Renal cortex interstitium (tissue), 15 donors: Measurements from ENCODE around the gene IRS2. TPM values are rescaled to one million over a fixed set of nuclear protein-coding genes. Genes with fewer than 3 reads are reported as not detected.
A peak's percentile ranks its signal among the peaks of the same experiment; 100 is the strongest.
"Not testable (repeated sequence)": the region's sequence is repeated elsewhere in the genome, so short reads cannot be mapped to it uniquely, and the experiment has no call there.

Experiments used
- DNase-seq, 11 donors: peaks; one replicate each; pipeline ENCODE4 v3.0.0-alpha.2; 2013; ENCODE audit warnings: low read depth in 9 of 11, low spot score in 4 of 11; ENCODE audit errors: extremely low read depth in 1 of 11
- long read RNA-seq, 16 experiments: transcript quantifications; one replicate each; lab custom pipeline, GENCODE V29; 2026
- polyA plus RNA-seq, 3 donors: library from polyadenylated mRNA; unstranded; fragments of 120-200 nt; gene quantifications; one replicate each; pipeline ENCODE4 v1.2.1, GENCODE V29; 2013; ENCODE audit not compliant: insufficient read length in 3 of 3

IRS2 gene, protein sequence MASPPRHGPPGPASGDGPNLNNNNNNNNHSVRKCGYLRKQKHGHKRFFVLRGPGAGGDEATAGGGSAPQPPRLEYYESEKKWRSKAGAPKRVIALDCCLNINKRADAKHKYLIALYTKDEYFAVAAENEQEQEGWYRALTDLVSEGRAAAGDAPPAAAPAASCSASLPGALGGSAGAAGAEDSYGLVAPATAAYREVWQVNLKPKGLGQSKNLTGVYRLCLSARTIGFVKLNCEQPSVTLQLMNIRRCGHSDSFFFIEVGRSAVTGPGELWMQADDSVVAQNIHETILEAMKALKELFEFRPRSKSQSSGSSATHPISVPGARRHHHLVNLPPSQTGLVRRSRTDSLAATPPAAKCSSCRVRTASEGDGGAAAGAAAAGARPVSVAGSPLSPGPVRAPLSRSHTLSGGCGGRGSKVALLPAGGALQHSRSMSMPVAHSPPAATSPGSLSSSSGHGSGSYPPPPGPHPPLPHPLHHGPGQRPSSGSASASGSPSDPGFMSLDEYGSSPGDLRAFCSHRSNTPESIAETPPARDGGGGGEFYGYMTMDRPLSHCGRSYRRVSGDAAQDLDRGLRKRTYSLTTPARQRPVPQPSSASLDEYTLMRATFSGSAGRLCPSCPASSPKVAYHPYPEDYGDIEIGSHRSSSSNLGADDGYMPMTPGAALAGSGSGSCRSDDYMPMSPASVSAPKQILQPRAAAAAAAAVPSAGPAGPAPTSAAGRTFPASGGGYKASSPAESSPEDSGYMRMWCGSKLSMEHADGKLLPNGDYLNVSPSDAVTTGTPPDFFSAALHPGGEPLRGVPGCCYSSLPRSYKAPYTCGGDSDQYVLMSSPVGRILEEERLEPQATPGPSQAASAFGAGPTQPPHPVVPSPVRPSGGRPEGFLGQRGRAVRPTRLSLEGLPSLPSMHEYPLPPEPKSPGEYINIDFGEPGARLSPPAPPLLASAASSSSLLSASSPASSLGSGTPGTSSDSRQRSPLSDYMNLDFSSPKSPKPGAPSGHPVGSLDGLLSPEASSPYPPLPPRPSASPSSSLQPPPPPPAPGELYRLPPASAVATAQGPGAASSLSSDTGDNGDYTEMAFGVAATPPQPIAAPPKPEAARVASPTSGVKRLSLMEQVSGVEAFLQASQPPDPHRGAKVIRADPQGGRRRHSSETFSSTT (N-terminal part only)
- 10 to 100 TPM; 10.9 to 15.9 (median 12.3) TPM for polyA plus RNA-seq
- long read RNA-seq, donor 1, full-length matches to known transcripts, result 4 of 4 reads
- long read RNA-seq, donor 1, partial matches to known transcripts, result 0 of 4 reads
- long read RNA-seq, donor 1, other reads (novel, unspliced or antisense), result 0 of 4 reads
- long read RNA-seq, donor 2, full-length matches to known transcripts, result 7 of 7 reads
- long read RNA-seq, donor 2, partial matches to known transcripts, result 0 of 7 reads
- long read RNA-seq, donor 2, other reads (novel, unspliced or antisense), result 0 of 7 reads
- long read RNA-seq, donor 3, full-length matches to known transcripts, result 9 of 9 reads
- long read RNA-seq, donor 3, partial matches to known transcripts, result 0 of 9 reads
- long read RNA-seq, donor 3, other reads (novel, unspliced or antisense), result 0 of 9 reads
- long read RNA-seq, donor 4, full-length matches to known transcripts, result 4 of 11 reads
- long read RNA-seq, donor 4, partial matches to known transcripts, result 7 of 11 reads
- long read RNA-seq, donor 4, other reads (novel, unspliced or antisense), result 0 of 11 reads
- long read RNA-seq, donor 5, result 0 reads
- long read RNA-seq, donor 6, full-length matches to known transcripts, result 11 of 11 reads
- long read RNA-seq, donor 6, partial matches to known transcripts, result 0 of 11 reads
- long read RNA-seq, donor 6, other reads (novel, unspliced or antisense), result 0 of 11 reads
- long read RNA-seq, donor 7, full-length matches to known transcripts, result 10 of 10 reads
- long read RNA-seq, donor 7, partial matches to known transcripts, result 0 of 10 reads
- long read RNA-seq, donor 7, other reads (novel, unspliced or antisense), result 0 of 10 reads
- long read RNA-seq, donor 8, result 0 reads
- long read RNA-seq, donor 9, full-length matches to known transcripts, result 3 of 3 reads
- long read RNA-seq, donor 9, partial matches to known transcripts, result 0 of 3 reads
- long read RNA-seq, donor 9, other reads (novel, unspliced or antisense), result 0 of 3 reads
- long read RNA-seq, donor 10, full-length matches to known transcripts, result 4 of 4 reads
- long read RNA-seq, donor 10, partial matches to known transcripts, result 0 of 4 reads
- long read RNA-seq, donor 10, other reads (novel, unspliced or antisense), result 0 of 4 reads
- long read RNA-seq, donor 11, full-length matches to known transcripts, result 2 of 2 reads
- long read RNA-seq, donor 11, partial matches to known transcripts, result 0 of 2 reads
- long read RNA-seq, donor 11, other reads (novel, unspliced or antisense), result 0 of 2 reads
- long read RNA-seq, donor 12, full-length matches to known transcripts, result 3 of 3 reads
- long read RNA-seq, donor 12, partial matches to known transcripts, result 0 of 3 reads
- long read RNA-seq, donor 12, other reads (novel, unspliced or antisense), result 0 of 3 reads
- long read RNA-seq, donor 13, result 0 reads
- long read RNA-seq, donor 14, full-length matches to known transcripts, result 4 of 4 reads
- long read RNA-seq, donor 14, partial matches to known transcripts, result 0 of 4 reads
- long read RNA-seq, donor 14, other reads (novel, unspliced or antisense), result 0 of 4 reads
- long read RNA-seq, donor 15, full-length matches to known transcripts, result 2 of 2 reads
- long read RNA-seq, donor 15, partial matches to known transcripts, result 0 of 2 reads
- long read RNA-seq, donor 15, other reads (novel, unspliced or antisense), result 0 of 2 reads
- long read RNA-seq, donor 16, full-length matches to known transcripts, result 17 of 17 reads
- long read RNA-seq, donor 16, partial matches to known transcripts, result 0 of 17 reads
- long read RNA-seq, donor 16, other reads (novel, unspliced or antisense), result 0 of 17 reads

DNA sequence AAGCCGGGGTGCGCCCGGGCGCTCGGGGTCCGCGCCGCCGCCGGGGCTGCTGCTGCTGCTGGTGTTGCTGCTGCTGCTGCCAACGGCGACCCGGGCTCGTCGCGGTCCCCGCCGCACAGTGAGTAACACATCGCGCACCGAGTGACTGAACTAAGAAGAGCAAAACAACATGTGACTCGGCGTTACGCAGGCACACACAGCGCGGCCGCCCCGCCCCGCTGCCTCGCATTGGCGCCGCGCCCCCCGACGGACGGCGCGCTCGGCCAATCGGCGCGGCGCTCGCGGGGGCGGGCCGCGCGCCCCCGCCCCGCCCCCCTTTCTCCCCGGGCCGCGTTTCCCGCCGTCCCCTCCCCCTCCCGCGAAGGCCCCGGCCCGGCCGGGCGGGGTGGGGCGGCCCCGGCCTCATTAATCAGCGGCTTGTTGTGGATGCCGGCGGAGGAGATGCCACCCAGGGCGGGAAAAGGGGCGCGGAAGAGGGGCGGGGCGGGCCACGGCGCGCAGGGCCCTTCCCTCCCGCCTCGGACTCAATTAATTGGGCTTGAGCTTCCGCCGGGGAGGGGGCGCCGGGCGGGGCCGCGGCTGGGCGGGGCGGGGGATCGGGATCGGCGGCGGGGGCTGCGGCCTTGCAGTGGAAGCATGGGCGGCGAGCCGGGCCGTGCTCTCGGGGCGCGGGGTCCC lies at the start of gene IRS2:
Gene IRS2 (minus strand): TSS at position 127 of the 678 bp plus-strand sequence. CDS start 530 bp downstream, outside the sequence.
- peak in 10 of 11 donors; percentile 74 to 90 (median 86) for DNase-seq

DNA sequence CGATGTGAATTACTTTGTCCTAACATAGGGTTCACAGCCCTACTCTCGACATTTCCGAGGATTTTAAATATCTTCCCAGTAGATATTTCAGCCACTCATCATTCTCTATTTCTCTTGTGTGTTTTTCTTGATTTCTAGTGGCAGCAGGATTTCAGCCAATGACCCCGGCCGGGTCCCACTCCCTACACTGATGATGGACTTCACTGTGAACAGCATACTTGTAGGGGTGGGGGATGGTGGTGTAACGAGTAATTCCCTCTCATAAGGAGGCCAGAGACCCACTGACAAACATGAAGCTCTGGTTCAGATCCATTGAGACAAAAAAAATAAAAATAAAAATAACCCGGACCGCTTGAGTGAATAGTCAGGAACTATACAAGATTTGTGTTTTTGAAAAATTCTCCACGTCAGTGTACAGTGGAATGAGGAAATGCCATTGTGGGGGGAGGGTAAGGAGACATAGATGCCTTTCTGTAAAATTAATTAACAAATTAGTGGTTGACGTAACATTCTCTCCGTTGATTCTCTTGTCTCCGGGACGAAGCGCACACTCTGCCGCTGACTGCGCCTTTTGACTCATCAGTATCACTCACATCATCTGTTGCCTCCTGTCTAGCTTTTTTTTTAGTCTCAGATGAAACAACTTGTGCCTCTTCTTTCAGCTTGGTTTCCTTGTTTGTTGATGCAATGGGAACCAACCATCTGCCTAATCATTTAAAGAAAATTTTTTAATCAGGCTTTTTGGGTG lies 48.8 kb upstream of the IRS2 start:
- DNase-seq, result no peak

DNA sequence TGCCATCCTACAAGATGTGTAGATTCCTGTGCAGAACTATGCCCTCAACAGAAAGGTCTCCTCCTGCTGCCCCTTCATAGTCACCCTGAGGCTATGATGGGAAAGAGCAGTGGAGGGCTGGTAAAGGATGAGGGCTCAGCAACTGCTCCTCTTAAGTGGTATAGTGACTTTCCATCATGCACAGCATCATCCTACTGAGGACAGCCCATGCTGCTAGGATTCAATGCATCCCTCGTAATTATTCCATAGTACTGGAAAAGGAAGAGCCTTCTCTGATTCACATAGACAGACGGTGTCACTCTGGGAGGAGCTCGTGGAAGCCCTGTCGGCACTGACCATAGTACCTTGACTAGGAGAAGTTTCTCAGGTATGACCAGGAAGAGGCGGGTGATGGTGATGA lies 47.6 kb upstream of the IRS2 start:
- DNase-seq, result no peak

DNA sequence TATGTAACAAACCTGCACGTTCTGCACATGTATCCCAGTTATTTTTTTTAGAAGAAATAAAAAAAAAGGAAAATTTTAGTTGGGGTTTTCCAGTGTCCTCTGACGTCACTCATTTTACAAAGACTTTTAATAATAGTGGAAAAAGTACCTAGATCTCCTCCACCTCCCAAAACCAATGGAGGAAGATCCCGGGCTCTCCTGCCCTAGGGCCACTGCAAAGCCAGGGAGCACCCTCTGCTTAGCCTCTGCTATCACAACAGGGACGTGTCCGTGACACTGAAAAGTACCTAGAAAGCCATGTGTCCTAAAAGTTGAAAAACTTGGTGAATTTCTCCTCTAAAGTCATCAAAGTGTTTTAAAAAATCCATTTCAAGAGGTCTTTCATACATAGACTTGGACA lies 46.7 kb upstream of the IRS2 start:
- DNase-seq, result no peak

DNA sequence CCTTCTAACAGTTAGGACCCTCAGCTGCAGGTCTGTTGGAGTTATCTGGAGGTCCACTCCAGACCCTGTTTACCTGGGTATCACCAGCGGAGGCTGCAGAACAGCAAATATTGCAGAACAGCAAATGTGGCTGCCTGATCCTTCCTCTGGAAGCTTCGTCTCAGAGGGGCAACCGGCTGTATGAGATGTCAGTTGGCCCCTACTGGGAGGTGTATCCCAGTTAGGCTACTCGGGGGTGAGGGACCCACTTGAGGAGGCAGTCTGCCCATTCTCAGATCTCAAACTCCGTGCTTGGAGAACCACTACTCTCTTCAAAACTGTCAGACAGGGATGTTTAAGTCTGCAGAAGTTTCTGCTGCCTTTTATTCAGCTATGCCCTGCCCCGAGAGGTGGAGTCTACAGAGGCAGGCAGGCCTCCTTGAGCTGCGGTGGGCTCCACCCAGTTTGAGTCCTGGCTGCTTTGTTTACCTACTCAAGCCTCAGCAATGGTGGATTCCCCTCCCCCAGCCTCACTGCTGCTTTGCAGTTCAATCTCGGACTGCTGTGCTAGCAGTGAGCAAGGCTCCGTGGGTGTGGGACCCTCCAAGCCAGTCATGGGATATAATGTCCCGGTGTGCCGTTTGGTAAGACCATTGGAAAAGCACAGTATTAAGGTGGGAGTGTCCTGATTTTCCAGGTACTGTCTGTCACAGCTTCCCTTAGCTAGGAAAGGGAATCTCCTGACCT lies 42.4 kb upstream of the IRS2 start:
- not testable (repeated sequence) for DNase-seq

DNA sequence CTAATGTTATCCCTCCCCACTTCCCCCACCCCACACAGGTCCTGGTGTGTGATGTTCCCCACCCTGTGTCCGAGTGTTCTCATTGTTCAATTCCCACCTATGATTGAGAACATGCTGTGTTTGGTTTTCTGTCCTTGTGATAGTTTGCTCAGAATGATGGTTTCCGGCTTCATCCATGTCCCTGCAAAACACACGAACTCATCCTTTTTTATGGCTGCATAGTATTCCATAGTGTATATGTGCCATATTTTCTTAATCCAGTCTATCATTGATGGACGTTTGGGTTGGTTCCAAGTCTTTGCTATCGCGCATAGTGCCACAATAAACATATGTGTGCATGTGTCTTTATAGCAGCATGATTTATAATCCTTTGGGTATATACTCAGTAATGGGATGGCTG lies 36.8 kb upstream of the IRS2 start:
- DNase-seq, result not testable (repeated sequence)

DNA sequence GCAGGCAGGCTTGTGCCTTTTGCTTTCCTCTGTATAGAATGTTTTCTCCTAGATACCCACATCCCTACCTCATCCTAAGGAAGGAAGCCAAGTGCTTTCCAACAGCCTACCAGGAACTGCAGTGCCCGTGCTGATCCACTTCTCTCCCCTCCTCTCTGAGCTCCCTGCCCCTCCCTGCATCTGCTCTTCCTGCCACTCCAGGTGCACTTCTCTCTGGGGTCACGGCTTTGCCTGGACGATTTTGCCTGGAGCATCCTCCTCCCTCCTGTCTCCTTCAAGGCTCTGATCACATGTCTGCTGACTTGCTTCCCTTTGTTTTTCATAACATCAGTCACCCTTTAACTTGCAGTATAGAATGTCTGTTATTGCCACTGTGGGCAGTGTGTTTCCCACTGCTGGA lies 34.7 kb upstream of the IRS2 start:
- no peak for DNase-seq

DNA sequence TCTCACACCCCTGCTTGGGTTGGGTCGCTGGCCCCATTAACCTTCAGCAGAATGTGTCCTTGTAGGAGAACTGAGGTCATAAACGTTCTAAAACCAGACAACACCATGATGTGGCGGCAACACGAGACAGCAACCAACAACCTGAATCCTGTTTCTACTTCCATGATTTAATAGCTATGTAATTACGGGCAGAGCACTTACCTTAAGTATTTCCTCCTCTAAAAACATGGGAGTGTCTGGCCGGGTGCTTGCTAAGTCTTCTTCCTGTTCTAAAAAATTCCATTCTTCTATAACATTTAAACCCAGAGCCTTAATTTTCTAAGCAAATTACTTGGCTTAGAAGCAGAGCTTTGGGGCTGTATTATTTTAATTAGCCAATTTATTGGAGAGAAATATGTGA lies 33.5 kb upstream of the IRS2 start:
- DNase-seq, result no peak

DNA sequence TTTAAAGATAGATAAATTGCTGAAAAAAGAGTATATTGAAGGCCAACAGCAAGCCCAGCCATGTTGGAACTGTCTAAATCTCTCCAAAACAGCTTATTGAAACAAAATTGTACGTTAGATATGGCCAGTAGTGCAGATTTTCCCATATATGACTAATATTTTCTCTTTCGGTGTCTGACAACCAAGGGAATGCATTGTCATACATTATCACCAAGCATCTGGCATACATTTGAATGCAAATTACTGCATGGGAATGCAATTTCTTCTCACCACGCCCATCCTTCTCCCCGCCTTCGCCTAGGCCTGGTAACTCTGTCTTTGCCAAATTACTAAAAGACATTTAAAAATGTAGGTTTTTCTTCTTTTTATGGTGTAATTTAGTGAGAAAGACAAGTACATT lies 32.5 kb upstream of the IRS2 start:
- no peak for DNase-seq

DNA sequence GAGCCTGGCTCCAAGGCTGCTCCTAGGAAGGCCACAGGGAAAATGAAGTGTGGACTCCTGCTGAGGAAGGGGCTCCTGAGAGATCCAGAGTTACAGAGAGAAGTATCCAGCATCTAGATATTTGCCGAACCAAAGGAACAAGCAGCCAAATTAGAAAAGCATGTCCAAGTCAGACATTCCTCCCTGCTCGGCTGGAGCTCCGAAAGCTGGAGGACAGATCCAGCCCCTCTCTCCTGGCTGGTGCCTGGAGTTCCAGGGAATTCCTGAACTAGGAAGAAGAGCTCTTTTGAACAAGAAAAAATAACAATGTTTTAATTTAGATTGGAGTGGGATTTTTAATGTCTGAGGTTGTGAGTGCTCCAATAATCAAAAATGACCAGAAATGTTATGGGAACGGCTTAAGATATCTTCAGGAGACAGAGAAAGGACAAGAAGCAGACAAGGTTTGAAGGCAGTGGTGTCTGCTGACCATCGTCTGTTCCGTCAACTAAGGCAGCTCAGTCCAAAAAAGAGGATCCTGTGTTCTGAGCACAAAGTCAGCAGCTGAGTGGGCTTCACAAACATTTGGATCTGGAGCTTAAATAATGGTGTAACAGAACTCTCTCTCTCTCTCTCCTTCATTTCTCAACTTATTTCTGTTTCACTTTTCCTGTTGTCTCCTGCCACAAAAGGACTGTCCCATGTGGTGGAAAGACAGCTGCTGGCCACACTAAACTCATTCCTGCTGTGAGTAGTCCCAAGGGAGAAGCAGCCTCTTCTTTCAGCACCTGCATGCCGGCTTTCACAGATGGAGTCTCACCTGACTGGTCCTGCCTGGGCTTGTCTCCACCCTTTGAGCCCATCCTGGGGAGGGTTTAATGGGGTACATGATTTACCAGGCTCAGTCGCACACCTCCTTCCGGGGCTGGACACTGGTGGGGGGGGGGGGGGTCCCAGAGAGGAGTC lies 31.5 kb upstream of the IRS2 start:
- no peak for DNase-seq

DNA sequence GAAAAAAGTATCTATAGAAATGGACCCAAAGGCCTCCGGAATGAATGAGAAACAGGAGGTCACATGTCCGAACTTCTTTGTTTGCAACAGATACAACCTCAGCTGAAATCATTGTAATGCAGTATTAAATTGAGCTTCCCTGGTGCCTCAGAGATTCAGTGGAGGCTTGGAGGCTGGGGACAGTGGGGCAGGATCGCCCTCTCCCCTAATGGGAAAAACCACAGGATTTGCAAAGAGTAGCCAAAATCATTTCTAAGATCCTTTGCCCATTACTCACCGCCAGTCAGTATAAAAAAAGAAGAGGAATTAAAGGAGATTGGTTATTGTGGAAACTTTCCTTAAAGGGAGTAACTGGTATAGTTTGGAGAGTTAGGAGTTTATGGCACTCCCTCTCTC lies 30.4 kb upstream of the IRS2 start:
- DNase-seq, result no peak

DNA sequence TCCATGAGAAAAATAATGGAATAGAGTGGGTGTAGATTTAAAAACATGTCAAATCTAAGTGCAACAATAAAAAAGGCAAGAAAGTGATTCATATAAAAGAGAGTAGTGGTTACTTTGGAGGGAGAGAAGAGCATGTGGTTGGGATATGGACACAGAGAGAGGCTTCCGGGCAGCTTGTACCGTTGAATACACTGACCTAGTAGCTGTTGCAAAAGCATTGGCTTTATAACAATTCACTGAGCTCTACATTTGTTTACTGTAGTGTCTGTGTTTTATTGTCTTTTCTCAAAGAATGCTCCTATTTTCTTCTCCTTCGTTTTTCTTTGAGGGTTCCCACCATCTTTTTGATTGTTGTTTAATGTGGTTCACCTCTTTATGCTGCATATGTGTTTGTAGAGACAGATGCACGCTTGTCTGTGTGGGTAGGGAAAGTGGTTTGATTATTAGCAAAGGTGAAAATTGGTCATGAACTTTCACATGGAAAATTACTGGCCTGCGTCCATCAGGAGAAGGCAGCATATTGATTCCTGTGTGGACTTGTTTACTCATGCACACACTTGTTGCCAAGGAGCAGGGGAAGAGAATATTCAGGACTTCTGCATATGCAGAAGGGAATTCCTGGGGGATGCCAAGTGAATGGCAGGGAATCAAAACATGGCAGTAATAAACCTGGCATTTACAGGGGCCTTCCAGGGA lies 29.9 kb upstream of the IRS2 start:
- DNase-seq, result no peak

DNA sequence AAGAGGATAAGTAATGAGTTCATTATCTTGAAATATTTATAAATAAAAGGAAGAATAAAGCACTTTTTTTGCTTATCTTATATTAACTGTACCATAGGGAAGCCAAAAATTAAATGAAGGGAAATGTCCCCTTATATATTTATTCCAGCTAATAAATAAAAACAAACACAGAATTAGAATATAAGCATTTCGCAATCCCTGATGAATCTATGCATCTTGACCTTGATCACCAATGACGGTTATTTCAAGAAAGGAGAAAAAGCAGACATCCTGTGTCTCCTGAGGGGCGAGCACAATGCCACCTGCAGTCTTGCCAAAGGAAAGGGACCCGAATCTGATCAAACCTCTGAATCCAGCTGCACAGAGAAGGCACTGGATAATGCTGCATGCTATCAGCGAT lies 29.3 kb upstream of the IRS2 start:
- no peak for DNase-seq
